Fibroblast of skin of abdomen (primary cell): ENCODE measurements around the gene RPL13A.

Source experiments
- DNase-seq: peaks from one replicate; pipeline ENCODE4 v3.0.0-alpha.2; 2013

Gene RPL13A

DNA sequence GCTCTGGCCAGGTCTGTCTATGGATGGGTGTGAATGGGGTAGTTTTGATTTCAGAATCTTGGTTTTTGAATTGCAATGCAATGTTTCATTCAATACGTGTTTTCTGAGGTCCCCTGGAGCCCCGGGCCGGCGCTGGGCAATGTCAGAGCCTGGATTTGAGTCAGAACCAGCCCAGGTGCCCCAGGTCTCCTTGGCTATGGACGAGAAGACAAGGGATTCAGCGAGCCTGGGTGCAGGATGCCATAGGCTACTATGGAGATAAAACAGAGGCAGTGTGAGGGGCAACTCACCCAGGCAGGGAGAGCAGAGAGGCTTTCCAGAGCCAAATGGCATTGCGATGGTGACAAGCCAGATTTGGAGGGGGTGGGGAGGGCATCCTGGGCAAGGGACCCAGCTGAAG is 1.2 kb upstream of the RPL13A start:
- no peak for DNase-seq

DNA sequence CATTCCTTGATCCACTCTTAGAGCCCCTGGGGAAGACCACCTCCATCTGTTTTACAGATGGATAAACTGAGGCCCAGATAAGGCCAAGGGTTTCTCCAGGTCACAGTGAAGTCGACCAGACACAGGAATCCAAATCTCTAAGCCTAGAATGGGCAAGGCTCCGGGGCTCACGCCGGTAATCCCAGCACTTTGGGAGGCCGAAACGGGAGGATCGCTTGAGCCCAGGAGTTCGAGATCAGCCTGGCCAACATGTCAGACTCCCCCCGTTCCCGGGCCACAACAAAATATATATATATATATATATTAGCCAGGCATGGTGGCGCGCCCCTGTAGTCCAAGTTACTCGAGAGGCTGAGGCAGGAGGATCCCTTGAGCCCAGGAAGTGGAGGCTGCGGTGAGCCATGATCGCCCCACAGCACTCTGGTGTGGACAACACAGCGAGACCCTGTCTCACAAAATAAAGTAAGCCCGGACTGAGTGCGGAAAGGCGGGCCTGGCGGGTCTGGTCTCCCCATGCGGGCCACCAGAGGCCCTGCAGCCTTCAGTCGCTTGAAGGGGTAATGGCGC is 615 bp upstream of the RPL13A start:
- no peak for DNase-seq

DNA sequence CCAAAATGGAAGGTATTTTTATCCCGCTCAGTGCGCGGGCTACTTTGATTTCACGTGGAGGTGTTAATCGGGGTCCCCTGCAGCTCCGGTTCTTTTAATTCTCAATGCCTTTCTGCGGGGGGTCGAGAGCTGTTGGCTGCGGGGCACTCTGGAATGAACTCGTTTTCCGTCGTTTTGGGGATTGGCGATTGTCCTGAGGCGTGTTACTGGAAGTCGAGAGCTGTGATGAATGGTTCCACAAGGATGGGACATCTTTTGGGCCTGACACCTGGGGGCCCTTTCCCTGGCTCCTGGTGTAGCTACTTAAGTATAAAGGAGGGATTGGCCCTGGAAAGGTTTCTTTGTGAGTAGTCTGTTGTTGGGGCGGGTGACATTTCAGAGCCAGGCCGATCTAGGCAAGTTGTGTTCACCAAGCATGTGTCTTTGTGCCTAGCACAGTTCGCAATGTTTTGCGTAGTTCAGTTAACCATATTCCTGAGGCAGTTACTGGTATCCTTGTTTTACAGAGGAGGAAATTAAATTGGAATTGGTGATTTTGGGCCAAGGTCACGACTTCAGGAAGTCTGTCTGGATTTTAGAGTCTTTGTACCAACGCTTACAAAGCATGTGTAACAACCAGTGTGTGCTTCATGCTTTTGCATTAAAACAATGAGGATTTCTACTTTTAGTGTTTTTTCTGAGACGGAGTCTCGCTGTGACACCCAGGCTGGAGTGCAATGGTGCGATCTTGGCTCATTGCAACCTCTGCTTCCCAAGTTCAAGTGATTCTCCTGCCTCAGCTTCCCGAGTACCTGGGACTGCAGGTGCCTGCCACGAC is 846 bp downstream of the RPL13A start:
- DNase-seq, result no peak

DNA sequence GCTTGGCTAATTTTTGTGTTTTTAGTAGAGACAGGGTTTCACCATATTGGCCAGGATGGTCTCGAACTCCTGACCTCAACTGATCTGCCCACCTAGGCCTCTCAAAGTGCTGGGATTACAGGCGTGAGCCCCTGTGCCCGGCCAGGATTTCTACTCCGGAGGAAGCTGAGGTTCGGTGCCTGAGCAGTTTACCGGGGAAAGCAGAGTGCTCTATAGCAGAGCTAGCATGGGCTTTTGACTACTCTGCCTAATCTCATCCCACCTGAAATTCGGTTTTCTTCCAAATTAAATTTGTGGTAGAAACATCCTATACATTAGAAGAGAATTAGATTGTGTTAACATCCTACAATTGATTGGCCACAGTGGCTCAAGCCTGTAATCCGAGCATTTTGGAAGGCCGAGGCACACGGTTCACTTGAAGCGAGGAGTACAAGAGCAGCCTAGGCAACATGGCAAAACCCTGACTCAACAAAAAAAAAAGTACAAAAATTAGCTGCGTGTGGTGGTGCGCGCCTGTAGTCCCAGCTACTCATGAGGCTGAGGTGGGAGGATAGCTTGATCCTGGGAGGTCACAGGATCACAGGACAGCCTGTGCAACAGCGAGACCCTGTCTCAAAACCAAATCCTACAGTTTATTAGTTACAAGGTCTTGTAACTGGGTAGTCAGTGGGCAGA is 1.6 kb downstream of the RPL13A start:
- no peak for DNase-seq

DNA sequence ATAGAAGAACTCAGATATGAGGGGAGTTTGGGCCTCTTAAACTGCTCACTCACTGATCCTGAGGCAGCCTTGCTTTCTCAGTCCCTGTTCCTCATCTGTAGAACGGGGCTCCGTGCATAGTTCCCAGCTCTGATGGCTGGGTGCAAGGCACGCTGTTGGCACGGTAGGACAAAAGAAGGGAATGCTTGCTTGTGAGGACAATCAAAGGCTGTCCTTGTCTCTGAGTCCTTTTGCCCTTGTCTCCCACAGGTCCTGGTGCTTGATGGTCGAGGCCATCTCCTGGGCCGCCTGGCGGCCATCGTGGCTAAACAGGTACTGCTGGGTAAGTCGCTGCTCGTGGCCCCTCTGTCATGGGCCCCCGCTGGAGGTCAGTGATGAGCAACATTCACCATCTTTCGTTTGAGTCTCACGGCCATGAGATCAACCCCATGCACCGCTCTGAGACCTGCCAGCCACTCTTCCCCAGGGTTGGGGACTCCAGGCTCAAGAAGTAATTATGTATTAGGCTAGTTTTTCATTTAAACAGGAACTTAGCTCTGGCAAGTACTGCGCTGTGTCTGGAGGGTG is 2.3 kb downstream of the RPL13A start:
- no peak for DNase-seq

DNA sequence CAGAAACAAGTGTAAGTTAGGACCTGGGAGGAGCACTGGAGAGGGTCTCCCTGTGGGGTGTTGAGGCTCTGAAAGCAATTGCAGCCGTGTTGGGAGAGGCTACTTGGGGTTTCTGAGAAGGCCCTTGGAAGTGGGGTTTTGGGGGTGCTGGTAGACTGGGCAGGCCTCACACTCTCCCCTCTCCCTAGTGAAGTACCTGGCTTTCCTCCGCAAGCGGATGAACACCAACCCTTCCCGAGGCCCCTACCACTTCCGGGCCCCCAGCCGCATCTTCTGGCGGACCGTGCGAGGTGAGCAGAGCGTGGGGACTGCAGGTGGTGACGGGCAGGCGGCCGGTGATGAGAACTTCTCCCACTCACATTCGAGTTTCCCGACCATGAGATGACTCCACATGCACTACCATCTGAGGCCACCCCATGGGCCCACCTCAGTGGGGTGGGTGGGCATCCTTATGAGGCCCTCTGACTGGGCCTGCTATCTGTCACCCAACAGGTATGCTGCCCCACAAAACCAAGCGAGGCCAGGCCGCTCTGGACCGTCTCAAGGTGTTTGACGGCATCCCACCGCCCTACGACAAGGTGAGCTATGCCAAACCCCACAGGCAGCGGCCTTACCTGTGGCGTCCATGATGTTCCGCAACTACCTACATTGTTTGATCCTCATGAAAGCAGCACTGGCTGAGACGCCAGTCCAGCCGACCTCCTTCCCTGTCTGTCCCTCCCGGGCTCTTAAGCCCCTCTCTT is 3.0 kb downstream of the RPL13A start:
- DNase-seq, result no peak

DNA sequence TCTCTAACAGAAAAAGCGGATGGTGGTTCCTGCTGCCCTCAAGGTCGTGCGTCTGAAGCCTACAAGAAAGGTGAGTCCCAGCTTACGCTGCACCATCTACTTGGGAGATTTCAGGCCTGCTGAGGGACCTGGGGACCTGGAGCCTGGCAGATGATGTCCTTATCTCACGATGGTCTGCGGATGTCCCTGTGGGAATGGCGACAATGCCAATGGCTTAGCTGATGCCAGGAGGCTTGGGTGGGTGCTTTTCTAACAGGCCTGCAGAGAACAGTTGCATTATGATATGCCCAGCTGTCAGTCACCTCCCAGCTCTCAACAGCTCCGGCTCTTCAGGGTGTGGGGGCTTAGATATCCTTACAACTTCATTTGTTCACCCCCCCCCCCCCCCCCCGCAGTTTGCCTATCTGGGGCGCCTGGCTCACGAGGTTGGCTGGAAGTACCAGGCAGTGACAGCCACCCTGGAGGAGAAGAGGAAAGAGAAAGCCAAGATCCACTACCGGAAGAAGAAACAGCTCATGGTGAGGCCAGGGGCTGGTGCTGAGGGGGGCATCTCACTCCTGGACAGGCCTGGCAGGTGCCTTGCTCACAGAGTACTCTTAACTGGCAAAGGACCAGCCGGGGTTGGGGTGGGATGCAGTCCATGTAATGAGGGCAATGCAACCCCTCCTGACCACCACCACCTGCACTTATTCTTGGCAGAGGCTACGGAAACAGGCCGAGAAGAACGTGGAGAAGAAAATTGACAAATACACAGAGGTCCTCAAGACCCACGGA is 3.8 kb downstream of the RPL13A start:
- DNase-seq, result no peak

DNA sequence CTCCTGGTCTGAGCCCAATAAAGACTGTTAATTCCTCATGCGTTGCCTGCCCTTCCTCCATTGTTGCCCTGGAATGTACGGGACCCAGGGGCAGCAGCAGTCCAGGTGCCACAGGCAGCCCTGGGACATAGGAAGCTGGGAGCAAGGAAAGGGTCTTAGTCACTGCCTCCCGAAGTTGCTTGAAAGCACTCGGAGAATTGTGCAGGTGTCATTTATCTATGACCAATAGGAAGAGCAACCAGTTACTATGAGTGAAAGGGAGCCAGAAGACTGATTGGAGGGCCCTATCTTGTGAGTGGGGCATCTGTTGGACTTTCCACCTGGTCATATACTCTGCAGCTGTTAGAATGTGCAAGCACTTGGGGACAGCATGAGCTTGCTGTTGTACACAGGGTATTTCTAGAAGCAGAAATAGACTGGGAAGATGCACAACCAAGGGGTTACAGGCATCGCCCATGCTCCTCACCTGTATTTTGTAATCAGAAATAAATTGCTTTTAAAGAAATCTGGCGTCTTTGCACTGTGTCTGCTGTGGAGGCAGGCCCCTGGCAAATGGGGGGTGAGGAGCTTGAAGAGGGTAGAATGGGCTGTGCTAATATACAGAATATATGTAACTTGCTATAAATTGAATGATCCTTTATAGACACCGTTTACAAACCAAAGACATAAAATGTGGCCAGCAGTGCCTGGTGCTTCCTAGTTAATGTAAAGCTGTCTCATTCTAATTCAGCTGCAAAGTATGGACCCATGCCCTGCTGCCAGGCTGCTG is 4.6 kb downstream of the RPL13A start:
- no peak for DNase-seq

DNA sequence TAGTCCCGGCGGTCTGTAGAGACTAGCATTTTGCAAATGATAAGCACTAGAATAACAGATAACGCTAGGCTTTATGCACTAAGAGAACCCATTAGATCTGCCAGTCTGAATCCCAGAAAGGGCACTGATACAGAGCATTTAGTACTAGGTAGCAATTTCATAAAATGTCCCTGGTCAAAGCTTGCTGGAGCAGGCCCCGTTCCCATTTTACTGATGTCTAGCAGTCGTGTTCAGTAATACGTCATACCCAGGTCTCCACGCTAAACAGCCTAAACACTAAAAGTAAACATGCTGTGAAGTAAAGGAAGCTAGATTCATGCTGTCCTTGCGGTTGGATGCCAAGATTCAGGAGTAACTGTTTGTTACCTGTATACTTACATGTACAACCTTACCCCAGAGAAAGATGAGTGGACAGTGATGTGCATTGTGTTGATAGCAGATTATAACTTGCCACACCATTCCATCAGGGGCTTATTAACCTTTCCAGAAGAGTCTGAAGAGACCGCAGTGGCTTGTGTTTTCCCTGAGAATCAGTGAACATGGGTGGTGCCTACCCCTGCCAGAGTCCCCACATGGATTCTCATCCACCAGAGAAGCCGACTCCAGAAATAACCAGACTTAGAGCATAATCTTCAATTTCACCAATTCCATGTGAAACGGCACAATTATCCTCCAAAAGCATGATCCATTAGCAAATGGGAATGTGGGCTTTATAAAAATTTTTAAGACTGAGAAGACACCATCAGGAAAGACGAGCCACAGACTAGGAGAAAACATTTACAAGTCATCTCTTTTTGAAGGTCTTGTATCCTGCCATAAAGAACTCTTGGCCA is 5.4 kb downstream of the RPL13A start:
- no peak for DNase-seq

DNA sequence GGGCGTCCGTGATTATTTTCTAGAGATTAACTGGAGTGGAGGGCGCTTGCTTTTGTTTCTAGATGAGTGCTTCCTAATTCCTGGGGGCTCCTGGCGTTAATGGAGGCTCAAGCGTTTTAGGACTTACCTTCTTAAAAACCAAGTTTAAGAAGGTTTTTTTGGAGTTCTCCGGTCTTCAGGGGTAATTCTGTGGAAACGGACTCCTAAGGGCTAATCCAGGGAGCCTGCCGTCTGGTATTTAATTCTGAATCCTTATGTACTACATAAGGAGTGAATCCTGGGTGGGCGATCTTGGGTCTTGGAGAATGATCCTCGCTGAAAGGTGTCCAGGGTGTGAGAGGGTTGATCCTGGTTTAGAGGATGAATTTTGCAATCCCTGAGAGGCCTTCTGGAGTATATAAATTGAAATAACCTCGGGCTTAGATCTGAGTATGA is 9.2 kb downstream of the RPL13A start:
- no peak for DNase-seq

DNA sequence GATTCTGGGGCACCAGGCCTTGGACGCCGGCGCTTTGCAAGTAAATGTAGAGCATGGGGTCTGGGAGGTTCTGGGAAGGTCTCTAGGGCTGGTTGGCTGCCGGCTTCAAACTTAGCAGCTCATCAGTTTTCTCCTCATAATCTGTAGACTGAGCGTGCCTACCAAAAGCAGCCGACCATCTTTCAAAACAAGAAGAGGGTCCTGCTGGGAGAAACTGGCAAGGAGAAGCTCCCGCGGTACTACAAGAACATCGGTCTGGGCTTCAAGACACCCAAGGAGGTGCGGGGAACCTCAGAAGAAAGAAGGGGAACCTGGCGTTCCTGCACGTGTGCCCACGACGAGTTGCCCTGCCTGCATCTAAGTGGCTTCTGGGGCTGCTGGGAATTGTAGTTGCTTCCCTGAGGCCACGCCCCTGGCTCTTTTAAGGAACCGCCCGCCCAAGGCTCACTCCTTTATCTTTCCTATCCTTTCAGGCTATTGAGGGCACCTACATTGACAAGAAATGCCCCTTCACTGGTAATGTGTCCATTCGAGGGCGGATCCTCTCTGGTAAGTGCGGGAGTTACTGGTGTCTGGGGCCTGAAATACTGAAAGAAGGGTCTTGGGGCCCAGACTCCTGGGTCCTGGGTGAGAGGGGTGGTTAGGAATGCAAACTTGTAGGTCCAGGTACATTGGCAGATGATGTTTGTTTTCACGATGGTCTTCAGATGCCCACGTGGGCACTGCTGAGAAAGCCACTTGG is 9.8 kb downstream of the RPL13A start:
- peak; percentile 40 for DNase-seq

DNA sequence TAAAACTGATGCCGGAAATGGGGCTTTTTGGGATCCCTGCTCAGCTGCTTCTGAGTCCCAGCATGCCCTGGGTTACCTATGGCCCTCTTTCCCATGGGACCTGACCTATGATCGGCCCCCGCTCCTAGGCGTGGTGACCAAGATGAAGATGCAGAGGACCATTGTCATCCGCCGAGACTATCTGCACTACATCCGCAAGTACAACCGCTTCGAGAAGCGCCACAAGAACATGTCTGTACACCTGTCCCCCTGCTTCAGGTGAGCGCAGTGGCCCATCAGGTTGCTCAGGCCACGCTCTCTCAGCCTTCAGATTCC is 10.3 kb downstream of the RPL13A start:
- DNase-seq, result no peak

DNA sequence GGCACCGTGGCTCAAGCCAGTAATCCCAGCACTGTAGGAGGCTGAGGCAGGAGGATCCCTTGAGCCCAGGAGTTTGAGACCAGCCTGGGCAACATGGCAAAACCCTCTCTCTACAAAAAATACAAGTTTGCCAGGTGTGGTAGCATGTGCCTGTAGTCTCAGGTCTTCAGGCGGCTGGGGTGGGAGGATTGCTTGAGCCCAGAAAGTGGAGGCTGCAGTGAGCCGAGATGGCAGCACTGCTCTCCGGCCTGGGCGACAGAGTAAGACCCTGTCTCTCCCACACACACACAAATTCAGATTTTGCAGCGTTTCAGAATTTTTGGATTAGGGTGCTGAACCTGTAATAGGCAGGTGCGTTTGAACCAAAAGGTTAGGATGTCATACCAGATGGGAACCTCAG is 11.1 kb downstream of the RPL13A start:
- no peak for DNase-seq

DNA sequence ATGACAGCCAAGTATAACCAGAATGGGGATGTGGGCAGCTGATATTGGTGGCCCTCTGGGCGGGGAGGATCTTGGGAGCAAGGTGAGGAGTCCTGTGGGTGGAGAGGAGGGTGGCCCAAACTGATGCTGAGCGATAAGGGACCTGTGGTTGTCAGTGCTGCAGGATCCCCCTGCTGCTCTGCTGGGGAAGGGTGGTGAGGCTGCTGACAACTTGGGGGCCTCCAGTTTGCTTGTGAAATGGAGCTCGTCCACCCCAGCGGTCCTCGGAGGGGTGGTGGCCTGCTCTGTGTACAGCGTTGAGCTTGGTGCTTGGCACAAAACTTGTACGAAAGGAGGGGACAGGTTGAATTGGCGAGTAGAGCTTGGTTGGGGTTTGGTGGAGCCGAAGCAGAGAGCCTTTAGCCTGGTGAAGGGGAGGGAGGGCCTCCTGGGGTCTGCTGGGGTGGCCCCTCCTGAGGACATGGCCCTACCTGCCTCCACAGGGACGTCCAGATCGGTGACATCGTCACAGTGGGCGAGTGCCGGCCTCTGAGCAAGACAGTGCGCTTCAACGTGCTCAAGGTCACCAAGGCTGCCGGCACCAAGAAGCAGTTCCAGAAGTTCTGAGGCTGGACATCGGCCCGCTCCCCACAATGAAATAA is 11.7 kb downstream of the RPL13A start:
- no peak for DNase-seq

DNA sequence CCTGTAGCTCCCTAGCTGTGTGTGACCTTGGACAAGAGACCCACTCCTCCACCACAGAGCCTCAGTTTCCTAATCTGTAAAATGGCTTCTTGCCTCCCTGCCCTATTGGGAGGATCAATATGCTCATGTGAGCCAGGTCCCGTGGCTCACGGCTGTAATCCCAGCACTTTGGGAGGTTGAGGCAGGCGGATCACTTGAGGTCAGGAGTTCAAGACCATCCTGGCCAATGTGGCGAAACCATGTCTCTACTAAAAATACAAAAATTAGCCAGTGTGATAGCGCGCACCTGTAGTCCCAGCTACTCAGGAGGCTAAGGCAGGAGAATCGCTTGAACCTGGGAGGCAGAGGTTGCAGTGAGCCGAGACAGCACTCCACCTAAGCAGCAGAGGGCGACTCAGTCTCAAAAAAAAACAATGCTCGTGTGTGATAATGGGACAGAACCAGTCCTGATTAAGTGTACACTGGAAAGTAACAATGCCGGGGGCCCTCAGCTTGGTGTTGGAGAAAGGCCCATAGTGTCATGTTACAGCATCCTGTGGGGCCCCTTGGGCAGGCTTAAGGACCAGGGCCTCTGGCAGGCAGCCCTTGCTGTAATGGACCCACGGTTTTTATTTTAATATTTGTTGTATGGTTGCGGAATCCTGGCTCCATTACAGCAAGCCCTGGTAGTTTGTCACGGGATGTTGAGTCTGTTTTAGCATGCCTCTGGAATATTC is 15.6 kb downstream of the RPL13A start:
- peak; percentile 76 for DNase-seq

DNA sequence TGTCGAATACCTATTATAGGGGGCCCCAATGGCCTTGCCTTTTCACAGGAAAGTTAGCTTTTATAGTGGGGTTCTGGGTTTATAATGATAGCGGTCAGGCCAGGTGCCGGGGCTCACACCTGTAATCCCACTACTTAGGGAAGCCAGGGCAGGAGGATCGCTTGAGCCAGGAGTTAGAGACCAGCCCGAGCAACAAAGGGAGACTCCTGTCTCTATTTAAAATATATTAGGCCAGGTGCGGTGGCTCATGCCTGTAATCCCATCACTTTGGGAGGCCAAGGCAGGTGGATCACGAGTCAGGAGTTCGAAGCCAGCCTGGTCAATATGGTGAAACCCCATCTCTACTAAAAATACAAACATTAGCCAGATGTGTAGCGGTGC is 16.2 kb downstream of the RPL13A start:
- DNase-seq, result no peak

DNA sequence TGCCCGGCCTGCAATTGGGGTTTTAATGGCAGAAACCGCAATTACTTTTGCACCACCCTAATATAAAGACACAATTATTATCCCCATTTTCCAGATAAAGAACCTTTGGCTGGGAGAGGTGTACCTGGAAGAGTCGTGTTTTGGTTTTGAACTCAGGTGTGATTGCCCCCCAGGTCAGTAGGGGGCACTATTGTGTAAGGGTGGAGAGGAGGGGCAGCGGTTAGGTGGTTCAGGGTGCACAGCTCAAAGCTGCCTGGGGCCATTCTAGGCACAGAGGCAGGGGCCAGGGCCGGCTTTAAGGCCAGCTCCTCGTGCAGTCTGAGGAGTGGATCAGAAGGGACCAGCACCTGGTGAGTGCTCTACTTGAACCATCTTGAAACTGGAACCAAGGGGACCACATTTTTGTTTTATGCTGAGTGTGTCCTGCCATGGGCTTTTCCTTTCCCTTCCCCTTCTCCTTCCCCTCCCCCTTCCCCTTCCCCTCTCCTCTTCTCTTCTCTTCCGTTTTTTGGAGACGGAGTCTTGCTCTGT is 19.2 kb downstream of the RPL13A start:
- DNase-seq, result no peak

DNA sequence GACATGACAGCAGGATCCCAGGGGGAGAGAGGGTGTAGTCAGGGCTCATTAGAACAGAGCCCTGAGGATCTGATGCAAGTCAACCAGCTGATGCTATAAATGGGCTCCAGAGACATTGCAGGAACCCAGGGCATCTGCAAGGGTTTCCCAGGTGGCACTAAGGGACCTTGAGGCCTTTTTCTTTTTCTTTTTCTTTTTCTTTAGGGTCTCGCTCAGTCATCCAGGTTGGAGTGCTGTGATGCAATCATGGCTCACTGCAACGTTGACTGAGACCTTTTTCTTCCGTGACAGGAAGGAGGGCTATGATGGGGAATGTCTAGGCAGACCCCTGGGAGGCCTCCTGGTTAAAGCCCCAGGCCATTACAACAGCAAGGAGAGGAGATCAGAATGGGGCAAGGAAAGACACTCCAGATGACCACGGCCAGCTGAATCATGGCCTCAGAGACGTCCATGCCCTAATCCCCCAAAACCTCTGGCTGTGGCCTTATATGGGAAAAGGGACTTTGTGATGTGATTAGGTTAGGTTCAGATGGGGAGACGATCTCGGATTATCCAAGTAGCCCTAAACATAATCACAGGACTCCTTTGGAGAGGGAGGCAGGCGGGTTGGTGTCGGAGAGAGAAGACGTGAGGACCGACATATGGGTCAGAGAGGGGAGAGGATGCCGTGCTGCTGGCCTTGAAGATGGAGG is 20.5 kb downstream of the RPL13A start:
- DNase-seq, result no peak
